Mammary epithelial cell (primary cell): ENCODE measurements around the gene ATAD3C.
"Not testable (repeated sequence)": the region's sequence is repeated elsewhere in the genome, so short reads cannot be mapped to it uniquely, and the experiment has no call there.

Experiments used
- EZH2 ChIP-seq: IDR thresholded peaks from 2 replicates; pipeline ENCODE4 v1.6.1; 2012; ENCODE audit warnings: low read length, inconsistent platforms, borderline replicate concordance
- TF ChIP-seq, protein P1 (sequence below), 2 donors: IDR thresholded peaks in 1 of 2; conservative IDR thresholded peaks in 1 of 2; 2 replicates each; pipeline ENCODE4 v1.5.1; 2011 to 2012; ENCODE audit warnings: inconsistent platforms in 2 of 2, low read length in 2 of 2, mild to moderate bottlenecking in 2 of 2, control low read depth in 1 of 2, low read depth in 1 of 2; ENCODE audit not compliant: insufficient read depth in 1 of 2; ENCODE audit errors: extremely low read depth in 1 of 2

DNA sequence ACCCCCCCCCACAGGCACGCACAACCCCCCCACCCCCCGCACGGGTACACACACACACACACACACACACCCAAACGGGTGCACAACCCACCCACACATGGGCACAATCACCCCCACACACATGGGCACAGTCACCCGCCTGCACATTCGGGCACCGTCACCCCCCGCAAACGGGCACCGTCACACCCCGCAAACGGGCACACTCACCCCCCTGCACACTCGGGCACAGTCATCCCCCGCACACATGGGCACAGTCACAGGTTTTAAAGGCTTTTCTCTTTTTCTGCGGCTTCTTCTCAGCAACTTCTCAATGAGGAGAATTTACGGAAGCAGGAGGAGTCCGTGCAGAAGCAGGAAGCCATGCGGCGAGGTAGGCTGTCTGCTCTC lies 69.1 kb downstream of the ATAD3C start:
- TF ChIP-seq, protein P1, sequence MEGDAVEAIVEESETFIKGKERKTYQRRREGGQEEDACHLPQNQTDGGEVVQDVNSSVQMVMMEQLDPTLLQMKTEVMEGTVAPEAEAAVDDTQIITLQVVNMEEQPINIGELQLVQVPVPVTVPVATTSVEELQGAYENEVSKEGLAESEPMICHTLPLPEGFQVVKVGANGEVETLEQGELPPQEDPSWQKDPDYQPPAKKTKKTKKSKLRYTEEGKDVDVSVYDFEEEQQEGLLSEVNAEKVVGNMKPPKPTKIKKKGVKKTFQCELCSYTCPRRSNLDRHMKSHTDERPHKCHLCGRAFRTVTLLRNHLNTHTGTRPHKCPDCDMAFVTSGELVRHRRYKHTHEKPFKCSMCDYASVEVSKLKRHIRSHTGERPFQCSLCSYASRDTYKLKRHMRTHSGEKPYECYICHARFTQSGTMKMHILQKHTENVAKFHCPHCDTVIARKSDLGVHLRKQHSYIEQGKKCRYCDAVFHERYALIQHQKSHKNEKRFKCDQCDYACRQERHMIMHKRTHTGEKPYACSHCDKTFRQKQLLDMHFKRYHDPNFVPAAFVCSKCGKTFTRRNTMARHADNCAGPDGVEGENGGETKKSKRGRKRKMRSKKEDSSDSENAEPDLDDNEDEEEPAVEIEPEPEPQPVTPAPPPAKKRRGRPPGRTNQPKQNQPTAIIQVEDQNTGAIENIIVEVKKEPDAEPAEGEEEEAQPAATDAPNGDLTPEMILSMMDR (conservative IDR thresholded peaks at IDR 0.05 in 1 of 2, IDR thresholded peaks at IDR 0.05 in 1 of 2; ENCODE audit: extremely low read depth in 1 of 2, insufficient read depth in 1 of 2, low read depth in 1 of 2, low read length in 2 of 2) = not testable (repeated sequence)
- TF ChIP-seq EZH2 = not testable (repeated sequence)
